ENCODE measurements around the gene DOK5.

DOK5 gene

GRCh38 chr20:54458219-54458618, 17.2 kb upstream of the DOK5 start:
- DNase-seq (ENCODE audit: insufficient read length, low spot score) (no peak), FAIRE-seq (no peak)
- TF ChIP-seq, protein P1, sequence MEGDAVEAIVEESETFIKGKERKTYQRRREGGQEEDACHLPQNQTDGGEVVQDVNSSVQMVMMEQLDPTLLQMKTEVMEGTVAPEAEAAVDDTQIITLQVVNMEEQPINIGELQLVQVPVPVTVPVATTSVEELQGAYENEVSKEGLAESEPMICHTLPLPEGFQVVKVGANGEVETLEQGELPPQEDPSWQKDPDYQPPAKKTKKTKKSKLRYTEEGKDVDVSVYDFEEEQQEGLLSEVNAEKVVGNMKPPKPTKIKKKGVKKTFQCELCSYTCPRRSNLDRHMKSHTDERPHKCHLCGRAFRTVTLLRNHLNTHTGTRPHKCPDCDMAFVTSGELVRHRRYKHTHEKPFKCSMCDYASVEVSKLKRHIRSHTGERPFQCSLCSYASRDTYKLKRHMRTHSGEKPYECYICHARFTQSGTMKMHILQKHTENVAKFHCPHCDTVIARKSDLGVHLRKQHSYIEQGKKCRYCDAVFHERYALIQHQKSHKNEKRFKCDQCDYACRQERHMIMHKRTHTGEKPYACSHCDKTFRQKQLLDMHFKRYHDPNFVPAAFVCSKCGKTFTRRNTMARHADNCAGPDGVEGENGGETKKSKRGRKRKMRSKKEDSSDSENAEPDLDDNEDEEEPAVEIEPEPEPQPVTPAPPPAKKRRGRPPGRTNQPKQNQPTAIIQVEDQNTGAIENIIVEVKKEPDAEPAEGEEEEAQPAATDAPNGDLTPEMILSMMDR (IDR thresholded peaks at IDR 0.05; ENCODE audit: insufficient read depth, missing control alignments) = no peak

GRCh38 chr20:54459279-54459678, 16.1 kb upstream of the DOK5 start:
- FAIRE-seq = no peak
- no peak for DNase-seq (ENCODE audit: insufficient read length, low spot score)
- TF ChIP-seq, protein P1 (IDR thresholded peaks at IDR 0.05; ENCODE audit: insufficient read depth, missing control alignments) = no peak

- FAIRE-seq (no peak), DNase-seq (ENCODE audit: insufficient read length, low spot score) (no peak)
- TF ChIP-seq, protein P1 (IDR thresholded peaks at IDR 0.05; ENCODE audit: insufficient read depth, missing control alignments) = no peak
These were observed 11.4 kb upstream of the DOK5 start for GRCh38 chr20:54464003-54464402.

DNA sequence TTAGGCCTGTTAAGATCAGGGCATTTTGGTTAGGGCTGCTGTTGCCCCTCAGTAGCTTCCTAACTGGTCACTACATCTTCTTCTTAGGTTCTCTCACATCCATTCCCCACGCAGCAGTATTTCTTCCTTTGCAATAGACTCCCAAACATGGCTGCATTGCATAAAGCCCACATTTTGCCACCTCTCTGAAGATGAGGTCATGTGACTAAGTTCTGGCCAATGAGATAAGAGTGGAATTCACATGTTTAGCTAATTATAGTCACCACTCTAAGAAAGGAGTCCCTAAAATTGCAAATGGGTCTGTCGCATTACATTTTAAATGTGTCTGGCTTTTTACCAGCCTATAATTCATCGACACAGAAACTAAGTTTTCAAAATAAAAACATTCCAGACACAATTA, 9.3 kb upstream of the DOK5 start:
- TF ChIP-seq, protein P1 (IDR thresholded peaks at IDR 0.05; ENCODE audit: insufficient read depth, missing control alignments) = no peak
- no peak for FAIRE-seq

DNA sequence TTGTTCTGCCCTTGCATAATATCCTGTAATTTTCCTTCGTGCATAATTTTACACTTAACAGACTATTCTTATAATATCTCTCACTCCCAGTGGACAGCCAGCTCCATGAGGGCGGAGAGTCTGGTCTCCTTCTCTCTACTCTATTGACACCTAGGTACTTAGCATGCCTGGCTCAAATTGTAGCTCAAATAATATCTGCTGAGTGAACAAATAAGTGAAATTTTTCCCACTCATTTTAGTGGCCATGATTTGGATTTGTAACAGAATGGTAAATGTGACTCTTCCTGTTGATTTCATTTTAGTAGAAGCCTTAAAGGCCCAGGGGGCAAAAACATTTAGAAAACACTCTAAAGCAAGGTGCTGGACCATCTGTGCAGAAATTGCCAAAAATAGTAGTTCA, 7.8 kb upstream of the DOK5 start:
- FAIRE-seq (no peak), DNase-seq (ENCODE audit: insufficient read length, low spot score) (no peak)
- TF ChIP-seq, protein P1 (IDR thresholded peaks at IDR 0.05; ENCODE audit: insufficient read depth, missing control alignments) = no peak

More for the DNA sequence above, 9.3 kb upstream of the DOK5 start:
- DNase-seq (ENCODE audit: insufficient read length, low spot score) = no peak

DNA sequence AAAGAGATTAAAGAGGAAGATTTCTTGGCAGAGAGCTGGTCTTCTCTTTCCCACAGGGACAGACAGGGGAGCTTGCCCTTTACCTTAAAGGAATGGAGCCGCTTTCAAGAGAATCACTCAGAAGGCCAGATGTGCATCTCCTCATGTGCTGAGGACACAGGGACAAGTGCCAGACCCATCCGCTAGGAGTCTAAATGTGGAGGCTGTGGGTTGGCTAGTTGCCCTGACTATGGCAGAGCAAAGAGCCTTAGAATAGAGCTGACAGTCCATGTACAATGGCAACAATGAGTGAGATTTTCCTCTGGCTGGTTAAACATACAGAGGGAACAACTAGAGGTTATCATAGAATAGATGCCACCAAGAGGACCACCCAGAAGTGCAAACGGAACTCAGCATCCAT, 7.3 kb upstream of the DOK5 start:
- DNase-seq (ENCODE audit: insufficient read length, low spot score) (no peak), FAIRE-seq (no peak)
- TF ChIP-seq, protein P1 (IDR thresholded peaks at IDR 0.05; ENCODE audit: insufficient read depth, missing control alignments) = no peak

DNA sequence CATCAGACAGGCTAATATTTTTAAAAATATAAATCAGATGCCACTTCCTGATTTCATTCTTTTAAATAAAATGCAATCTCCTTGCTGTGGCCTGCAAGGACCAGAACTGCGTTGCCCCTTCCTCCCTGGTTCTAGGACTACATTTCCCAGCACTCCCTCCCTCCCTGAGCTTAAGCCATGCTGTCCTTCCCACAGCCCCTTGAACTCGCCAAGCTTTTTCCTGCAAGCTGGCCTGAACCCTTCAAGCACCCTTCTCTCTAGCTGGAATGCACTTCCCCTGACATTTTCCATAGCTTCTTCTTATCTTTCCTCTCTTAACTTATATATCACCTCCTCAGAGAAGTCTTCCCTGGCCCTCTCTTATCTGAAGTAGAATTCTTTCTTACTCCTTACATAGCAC, 6.1 kb upstream of the DOK5 start:
- DNase-seq (ENCODE audit: insufficient read length, low spot score) (no peak), FAIRE-seq (no peak)
- TF ChIP-seq, protein P1 (IDR thresholded peaks at IDR 0.05; ENCODE audit: insufficient read depth, missing control alignments) = no peak
